ENCODE results near the gene LAP3.
"Not testable (repeated sequence)": the region's sequence is repeated elsewhere in the genome, so short reads cannot be mapped to it uniquely, and the experiment has no call there.

Gene LAP3

GRCh38 chr4:17554568-17554967, 22.4 kb upstream of the LAP3 start:
- H3K9me3 Mint-ChIP-seq: no peaks in the 10 kb centered on the region

GRCh38 chr4:17556498-17556897, 20.5 kb upstream of the LAP3 start:
- H3K27me3 Mint-ChIP-seq (ENCODE audit: low read depth): peaks cover 12% of the 10 kb centered on the region
- H3K9me3 Mint-ChIP-seq: no peaks in the 10 kb centered on the region
- peaks cover 8% of the 10 kb centered on the region for H3K4me1 Mint-ChIP-seq (ENCODE audit: low read depth)
- no peaks in the 10 kb centered on the region for H3K36me3 Mint-ChIP-seq (ENCODE audit: low read depth)
- H3K4me3 Mint-ChIP-seq: no peak overlapping the region
- no peak overlapping the region for H3K27ac Mint-ChIP-seq

More at GRCh38 chr4:17554568-17554967, 22.4 kb upstream of the LAP3 start:
- H3K27ac Mint-ChIP-seq: no peak overlapping the region
- H3K4me1 Mint-ChIP-seq (ENCODE audit: low read depth): peaks cover 8% of the 10 kb centered on the region
- no peak overlapping the region for H3K4me3 Mint-ChIP-seq
- peaks cover 12% of the 10 kb centered on the region for H3K27me3 Mint-ChIP-seq (ENCODE audit: low read depth)
- H3K36me3 Mint-ChIP-seq (ENCODE audit: low read depth): no peaks in the 10 kb centered on the region

- Mint-ChIP-seq H3K4me1 (ENCODE audit: low read depth) (peaks cover 8% of the 10 kb centered on the region), H3K27ac (no peak overlapping the region), H3K36me3 (ENCODE audit: low read depth) (no peaks in the 10 kb centered on the region), H3K27me3 (ENCODE audit: low read depth) (peaks cover 12% of the 10 kb centered on the region), H3K9me3 (no peaks in the 10 kb centered on the region), H3K4me3 (no peak overlapping the region)
Measured at GRCh38 chr4:17557880-17558279, 19.1 kb upstream of the LAP3 start.

GRCh38 chr4:17558941-17559708, 17.9 kb upstream of the LAP3 start:
- Mint-ChIP-seq H3K4me1 (ENCODE audit: low read depth) (peaks cover 8% of the 10 kb centered on the region), H3K9me3 (no peaks in the 10 kb centered on the region), H3K27ac (no peak overlapping the region), H3K4me3 (no peak overlapping the region), H3K27me3 (ENCODE audit: low read depth) (peaks cover 12% of the 10 kb centered on the region), H3K36me3 (ENCODE audit: low read depth) (no peaks in the 10 kb centered on the region)

GRCh38 chr4:17559709-17560048, 17.3 kb upstream of the LAP3 start:
- Mint-ChIP-seq H3K4me3 (no peak overlapping the region), H3K27me3 (ENCODE audit: low read depth) (peaks cover 12% of the 10 kb centered on the region), H3K4me1 (ENCODE audit: low read depth) (peaks cover 6% of the 10 kb centered on the region), H3K27ac (no peak overlapping the region), H3K36me3 (ENCODE audit: low read depth) (no peaks in the 10 kb centered on the region), H3K9me3 (no peaks in the 10 kb centered on the region)

GRCh38 chr4:17560065-17560673, 16.8 kb upstream of the LAP3 start:
- no peaks in the 10 kb centered on the region for H3K36me3 Mint-ChIP-seq (ENCODE audit: low read depth)
- peaks cover 1% of the 10 kb centered on the region for H3K4me1 Mint-ChIP-seq (ENCODE audit: low read depth)
- H3K27ac Mint-ChIP-seq: no peak overlapping the region
- no peaks in the 10 kb centered on the region for H3K9me3 Mint-ChIP-seq
- no peak overlapping the region for H3K4me3 Mint-ChIP-seq
- H3K27me3 Mint-ChIP-seq (ENCODE audit: low read depth): peaks cover 9% of the 10 kb centered on the region

- Mint-ChIP-seq H3K9me3 (no peaks in the 10 kb centered on the region), H3K27ac (no peak overlapping the region), H3K4me1 (ENCODE audit: low read depth) (no peaks in the 10 kb centered on the region), H3K36me3 (ENCODE audit: low read depth) (no peaks in the 10 kb centered on the region), H3K27me3 (ENCODE audit: low read depth) (peaks cover 5% of the 10 kb centered on the region), H3K4me3 (no peak overlapping the region)
Measured at GRCh38 chr4:17561195-17561909, 15.6 kb upstream of the LAP3 start.

- Mint-ChIP-seq H3K27ac (no peak overlapping the region), H3K9me3 (no peaks in the 10 kb centered on the region), H3K4me1 (ENCODE audit: low read depth) (no peaks in the 10 kb centered on the region), H3K4me3 (no peak overlapping the region), H3K27me3 (ENCODE audit: low read depth) (peaks cover 5% of the 10 kb centered on the region), H3K36me3 (ENCODE audit: low read depth) (no peaks in the 10 kb centered on the region)
Measured at GRCh38 chr4:17562157-17562556, 14.8 kb upstream of the LAP3 start.

- Mint-ChIP-seq H3K4me3 (no peak overlapping the region), H3K27me3 (ENCODE audit: low read depth) (peaks cover 5% of the 10 kb centered on the region), H3K27ac (no peak overlapping the region), H3K4me1 (ENCODE audit: low read depth) (no peaks in the 10 kb centered on the region), H3K9me3 (no peaks in the 10 kb centered on the region), H3K36me3 (ENCODE audit: low read depth) (no peaks in the 10 kb centered on the region)
Measured at GRCh38 chr4:17565846-17566245, 11.2 kb upstream of the LAP3 start.

- H3K27me3 Mint-ChIP-seq (ENCODE audit: low read depth): peaks cover 5% of the 10 kb centered on the region
- H3K36me3 Mint-ChIP-seq (ENCODE audit: low read depth): no peaks in the 10 kb centered on the region
- no peaks in the 10 kb centered on the region for H3K9me3 Mint-ChIP-seq
- H3K4me1 Mint-ChIP-seq (ENCODE audit: low read depth): no peaks in the 10 kb centered on the region
- H3K27ac Mint-ChIP-seq: no peak overlapping the region
- H3K4me3 Mint-ChIP-seq: no peak overlapping the region
Measured at GRCh38 chr4:17567271-17567670, 9.7 kb upstream of the LAP3 start.

- Mint-ChIP-seq H3K4me1 (ENCODE audit: low read depth) (peaks cover 22% of the 10 kb centered on the region), H3K27me3 (ENCODE audit: low read depth) (no peaks in the 10 kb centered on the region), H3K36me3 (ENCODE audit: low read depth) (peaks cover 5% of the 10 kb centered on the region), H3K27ac (no peak overlapping the region), H3K9me3 (no peaks in the 10 kb centered on the region), H3K4me3 (no peak overlapping the region)
Measured at GRCh38 chr4:17574206-17574605, 2.8 kb upstream of the LAP3 start.

GRCh38 chr4:17575177-17575576, 1.8 kb upstream of the LAP3 start:
- not testable (repeated sequence) for H3K4me3 Mint-ChIP-seq; H3K27ac Mint-ChIP-seq; H3K36me3 Mint-ChIP-seq (ENCODE audit: low read depth); H3K27me3 Mint-ChIP-seq (ENCODE audit: low read depth); H3K9me3 Mint-ChIP-seq
- H3K4me1 Mint-ChIP-seq (ENCODE audit: low read depth): peaks cover 27% of the 10 kb centered on the region

GRCh38 chr4:17577665-17578481, 875 bp downstream of the LAP3 start:
- Mint-ChIP-seq H3K36me3 (ENCODE audit: low read depth) (peaks cover 26% of the 10 kb centered on the region), H3K9me3 (no peaks in the 10 kb centered on the region), H3K27me3 (ENCODE audit: low read depth) (no peaks in the 10 kb centered on the region), H3K4me1 (ENCODE audit: low read depth) (peaks cover 40% of the 10 kb centered on the region), H3K4me3 (peak overlapping the region; percentile 93), H3K27ac (peak overlapping the region; percentile 98)

- H3K9me3 Mint-ChIP-seq: no peaks in the 10 kb centered on the region
- H3K27me3 Mint-ChIP-seq (ENCODE audit: low read depth): no peaks in the 10 kb centered on the region
- peak overlapping the region; percentile 98 for H3K27ac Mint-ChIP-seq
- H3K4me3 Mint-ChIP-seq: peak overlapping the region; percentile 93
- H3K36me3 Mint-ChIP-seq (ENCODE audit: low read depth): peaks cover 28% of the 10 kb centered on the region
- H3K4me1 Mint-ChIP-seq (ENCODE audit: low read depth): peaks cover 40% of the 10 kb centered on the region
Measured at GRCh38 chr4:17578482-17578891, 1.5 kb downstream of the LAP3 start.
